Stimulated activated CD4-positive, alpha-beta T cell treated with anti-CD3 and anti-CD28 coated beads, Interleukin-4, amount 100 ng/mL, for 48 hours (primary cell): ENCODE results near the gene VSIG10.
"Not testable (repeated sequence)": the region's sequence is repeated elsewhere in the genome, so short reads cannot be mapped to it uniquely, and the experiment has no call there.

Experiments used
- DNase-seq, 2 donors: peaks; one replicate each; pipeline ENCODE4 v3.0.0-alpha.2; 2020; ENCODE audit warnings: low read depth in 2 of 2

VSIG10 gene

GRCh38 chr12:118033902-118034301, 69.9 kb downstream of the VSIG10 start:
- DNase-seq = no peak

- DNase-seq = no peak
Measured at GRCh38 chr12:118033323-118033722, 70.5 kb downstream of the VSIG10 start.

GRCh38 chr12:118032188-118032587, 71.6 kb downstream of the VSIG10 start:
- DNase-seq = no peak

GRCh38 chr12:118029166-118029565, 74.6 kb downstream of the VSIG10 start:
- DNase-seq = no peak

- DNase-seq = no peak
Measured at GRCh38 chr12:118025168-118025567, 78.6 kb downstream of the VSIG10 start.

- no peak for DNase-seq
Measured at GRCh38 chr12:118023301-118023860, 80.4 kb downstream of the VSIG10 start.

- no peak for DNase-seq
Measured at GRCh38 chr12:118022728-118023109, 81.1 kb downstream of the VSIG10 start.

- DNase-seq = not testable (repeated sequence)
Measured at GRCh38 chr12:118022097-118022727, 81.6 kb downstream of the VSIG10 start.

GRCh38 chr12:118020036-118020435, 83.8 kb downstream of the VSIG10 start:
- no peak for DNase-seq

GRCh38 chr12:118017926-118018325, 85.9 kb downstream of the VSIG10 start:
- DNase-seq = no peak

- DNase-seq = peak; percentile 96 to 98
Measured at GRCh38 chr12:118016424-118017264, 87.2 kb downstream of the VSIG10 start, which contains the start of gene RFC5. Gene RFC5 (plus strand): TSS chr12:118016703. CDS start chr12:118016828, 125 bp downstream.

GRCh38 chr12:118015944-118016343, 87.9 kb downstream of the VSIG10 start:
- DNase-seq = no peak

GRCh38 chr12:118015306-118015705, 88.5 kb downstream of the VSIG10 start:
- no peak for DNase-seq
